MG63 (cell line): ENCODE data around the gene USP13. TPM values are rescaled to one million over a fixed set of nuclear protein-coding genes. Genes with fewer than 3 reads are reported as not detected.

Source experiments
- DNase-seq: peaks from one replicate; pipeline ENCODE4 v3.0.0-alpha.2; 2020
- H3K27me3 ChIP-seq: fragments of 250-450 bp; sonication (Bioruptor Pico); 2 replicates; pipeline ENCODE4 v1.5.1; 2020; ENCODE audit warnings: mild to moderate bottlenecking, moderate library complexity
- H3K36me3 ChIP-seq: fragments of 250-450 bp; sonication (Bioruptor Pico); 2 replicates; pipeline ENCODE4 v1.5.1; 2020; ENCODE audit warnings: mild to moderate bottlenecking, moderate library complexity
- H3K4me3 ChIP-seq: fragments of 250-450 bp; sonication (Bioruptor Pico); 2 replicates; pipeline ENCODE4 v1.5.1; 2020; ENCODE audit warnings: mild to moderate bottlenecking, moderate library complexity
- H3K9me3 ChIP-seq: fragments of 250-450 bp; sonication (Bioruptor Pico); 2 replicates; pipeline ENCODE4 v1.5.1; 2020; ENCODE audit warnings: mild to moderate bottlenecking, moderate library complexity
- total RNA-seq: library from RNA; depleted of rRNA; stranded (reverse); fragments of >200 nt; shearing (Covaris generic); gene quantifications from 2 replicates; pipeline ENCODE4 v1.2.3, GENCODE V29; 2014; ENCODE audit warnings: low replicate concordance; rRNA removed

Gene USP13, protein sequence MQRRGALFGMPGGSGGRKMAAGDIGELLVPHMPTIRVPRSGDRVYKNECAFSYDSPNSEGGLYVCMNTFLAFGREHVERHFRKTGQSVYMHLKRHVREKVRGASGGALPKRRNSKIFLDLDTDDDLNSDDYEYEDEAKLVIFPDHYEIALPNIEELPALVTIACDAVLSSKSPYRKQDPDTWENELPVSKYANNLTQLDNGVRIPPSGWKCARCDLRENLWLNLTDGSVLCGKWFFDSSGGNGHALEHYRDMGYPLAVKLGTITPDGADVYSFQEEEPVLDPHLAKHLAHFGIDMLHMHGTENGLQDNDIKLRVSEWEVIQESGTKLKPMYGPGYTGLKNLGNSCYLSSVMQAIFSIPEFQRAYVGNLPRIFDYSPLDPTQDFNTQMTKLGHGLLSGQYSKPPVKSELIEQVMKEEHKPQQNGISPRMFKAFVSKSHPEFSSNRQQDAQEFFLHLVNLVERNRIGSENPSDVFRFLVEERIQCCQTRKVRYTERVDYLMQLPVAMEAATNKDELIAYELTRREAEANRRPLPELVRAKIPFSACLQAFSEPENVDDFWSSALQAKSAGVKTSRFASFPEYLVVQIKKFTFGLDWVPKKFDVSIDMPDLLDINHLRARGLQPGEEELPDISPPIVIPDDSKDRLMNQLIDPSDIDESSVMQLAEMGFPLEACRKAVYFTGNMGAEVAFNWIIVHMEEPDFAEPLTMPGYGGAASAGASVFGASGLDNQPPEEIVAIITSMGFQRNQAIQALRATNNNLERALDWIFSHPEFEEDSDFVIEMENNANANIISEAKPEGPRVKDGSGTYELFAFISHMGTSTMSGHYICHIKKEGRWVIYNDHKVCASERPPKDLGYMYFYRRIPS
- total RNA-seq = 9.8 and 21.0 TPM in 2 replicates

DNA sequence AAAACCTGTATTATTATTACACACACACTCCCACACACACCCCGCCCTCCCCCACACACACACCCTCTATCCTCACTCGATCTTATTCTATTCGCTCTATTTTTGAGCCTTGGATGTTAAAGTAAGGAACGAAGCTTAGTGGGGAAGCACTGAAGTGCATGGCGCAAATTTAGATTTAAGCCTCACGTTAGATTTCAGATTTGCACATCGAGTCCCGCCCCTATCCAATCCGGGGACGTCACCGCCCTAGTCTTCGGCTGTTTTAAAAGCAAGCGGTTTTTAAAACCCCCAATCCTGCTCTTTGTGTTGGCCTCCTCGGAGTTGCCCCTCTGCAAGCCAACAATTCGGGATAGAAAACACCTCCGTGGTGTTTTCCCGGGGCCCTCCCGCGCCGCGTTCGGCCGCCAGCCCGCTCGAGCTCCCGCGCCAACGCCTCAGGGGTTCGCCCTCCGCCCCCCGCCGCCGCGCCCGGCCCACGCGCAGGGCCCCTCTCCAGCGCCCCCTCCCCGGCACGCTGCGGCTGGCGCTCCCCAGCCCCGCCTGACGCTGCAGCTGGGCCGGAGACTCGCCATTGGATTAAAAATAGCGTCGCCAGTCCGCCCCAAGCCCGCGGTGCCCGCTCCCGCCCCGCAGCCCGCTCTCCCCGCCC lies at the start of gene USP13:
USP13 (plus strand) TSS at position 594 of the 649 bp plus-strand sequence. CDS start 186 bp downstream, outside the sequence.
- H3K36me3 ChIP-seq = peaks cover 7% of the 10 kb centered on the region; the same call in 1 of the 2 replicates
- H3K9me3 ChIP-seq = no peaks in the 10 kb centered on the region
- H3K27me3 ChIP-seq = no peaks in the 10 kb centered on the region
- peak; percentile 85 for DNase-seq
- peak within 1 kb of the TSS; percentile 94 for H3K4me3 ChIP-seq

DNA sequence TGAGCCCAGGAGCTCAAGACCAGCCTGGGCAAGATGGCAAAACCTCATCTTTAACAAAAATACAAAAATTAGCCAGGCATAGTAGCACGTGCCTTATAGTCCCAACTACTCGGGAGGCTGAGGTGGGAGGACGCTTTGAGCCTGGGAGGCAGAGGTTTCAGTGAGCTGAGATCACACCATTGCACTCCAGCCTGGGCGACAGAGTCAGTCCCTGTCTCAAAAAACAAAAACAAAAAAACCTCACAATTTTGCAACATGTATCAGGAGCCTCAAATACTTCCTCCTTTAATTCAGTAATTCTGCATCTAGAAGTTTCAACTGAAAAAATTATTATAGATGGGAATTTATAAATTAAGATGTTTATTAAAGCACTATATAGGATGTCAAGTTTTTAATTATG lies 49.5 kb upstream of the USP13 start:
- no peaks in the 10 kb centered on the region for H3K9me3 ChIP-seq
- peak overlapping the region; percentile 99 for H3K4me3 ChIP-seq
- no peaks in the 10 kb centered on the region for H3K27me3 ChIP-seq
- peaks cover 55% of the 10 kb centered on the region for H3K36me3 ChIP-seq
- no peak for DNase-seq

GRCh38 chr3:179603831-179604230 lies 49.0 kb upstream of the USP13 start:
- Histone ChIP-seq H3K36me3 (peaks cover 50% of the 10 kb centered on the region), H3K27me3 (no peaks in the 10 kb centered on the region), H3K4me3 (peak overlapping the region; percentile 99), H3K9me3 (no peaks in the 10 kb centered on the region)
- DNase-seq = no peak

DNA sequence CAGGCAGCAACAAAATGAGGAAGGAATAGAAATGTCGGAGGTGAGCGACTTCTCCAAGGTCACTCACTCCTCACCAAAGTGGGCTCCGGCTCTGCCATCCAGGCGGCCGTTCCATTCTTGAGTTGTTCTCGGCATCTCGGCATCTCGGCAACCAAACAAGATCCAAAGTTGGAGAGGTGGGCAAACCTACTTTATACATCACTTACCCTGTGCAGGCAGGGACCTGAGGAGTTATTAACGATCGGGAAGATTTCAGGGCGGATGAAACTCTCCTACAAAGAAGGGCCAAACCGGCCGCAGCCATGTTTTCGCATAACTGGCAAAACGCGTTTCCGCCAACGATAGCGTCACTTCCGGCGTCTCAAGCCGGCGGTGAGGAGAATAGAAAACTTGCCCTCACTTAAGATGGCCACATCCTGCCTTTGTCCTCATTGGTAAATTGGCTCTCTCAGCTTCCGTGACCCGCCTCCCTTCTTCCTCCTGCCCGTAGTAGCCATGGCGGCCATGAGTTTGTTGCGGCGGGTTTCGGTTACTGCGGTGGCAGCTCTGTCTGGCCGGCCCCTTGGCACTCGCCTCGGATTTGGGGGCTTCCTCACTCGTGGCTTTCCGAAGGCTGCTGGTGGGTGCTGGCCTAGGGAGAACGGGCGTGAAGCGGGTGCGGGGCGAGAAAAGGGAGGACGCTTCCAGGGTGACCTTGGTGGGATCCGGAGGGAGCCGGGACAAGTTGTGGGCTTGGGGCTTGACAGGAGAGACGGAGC lies 48.3 kb upstream of the USP13 start, which contains the start of the genes MRPL47 and NDUFB5:
MRPL47 (minus strand) TSS at position 318 of the 758 bp plus-strand sequence; CDS start at position 304, 14 bp downstream.
NDUFB5 (plus strand) TSS at position 474 of the 758 bp plus-strand sequence; CDS start at position 496, 22 bp downstream.
- peak within 1 kb of the TSS; percentile 99 for H3K4me3 ChIP-seq
- H3K36me3 ChIP-seq = peaks cover 44% of the 10 kb centered on the region
- no peaks in the 10 kb centered on the region for H3K9me3 ChIP-seq
- peak; percentile 94 for DNase-seq
- H3K27me3 ChIP-seq = no peaks in the 10 kb centered on the region

DNA sequence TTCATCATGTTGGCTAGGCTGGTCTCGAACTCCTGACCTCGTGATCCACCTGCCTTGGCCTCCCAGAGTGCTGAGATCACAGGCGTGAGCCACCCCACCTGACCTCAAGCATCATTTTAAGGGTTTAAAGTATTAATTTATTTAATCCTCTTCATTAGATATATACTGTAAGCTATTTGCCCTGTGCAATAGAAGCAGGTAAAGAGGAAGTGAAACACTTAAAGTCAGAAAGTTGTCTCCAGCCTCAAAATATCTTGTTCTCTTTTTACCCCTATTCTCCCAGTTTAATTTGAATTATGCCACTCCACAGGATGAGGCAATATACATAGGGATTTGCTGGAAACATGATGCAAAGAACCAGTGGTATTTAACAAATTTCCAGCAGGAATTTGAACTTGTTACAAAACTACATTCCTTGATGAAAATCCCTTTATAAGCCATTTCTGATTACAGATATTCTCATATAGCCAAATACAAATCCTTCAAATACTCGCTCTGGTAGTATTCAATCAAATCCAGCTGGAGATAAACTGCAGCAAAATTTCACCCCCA lies 46.2 kb upstream of the USP13 start:
- no peak overlapping the region for H3K4me3 ChIP-seq
- peaks cover 25% of the 10 kb centered on the region for H3K36me3 ChIP-seq
- H3K9me3 ChIP-seq = no peaks in the 10 kb centered on the region
- no peak for DNase-seq
- no peaks in the 10 kb centered on the region for H3K27me3 ChIP-seq

GRCh38 chr3:179608931-179609720 lies 43.7 kb upstream of the USP13 start:
- Histone ChIP-seq H3K36me3 (peaks cover 16% of the 10 kb centered on the region), H3K27me3 (no peaks in the 10 kb centered on the region), H3K4me3 (no peak overlapping the region), H3K9me3 (no peaks in the 10 kb centered on the region)
- DNase-seq = no peak

DNA sequence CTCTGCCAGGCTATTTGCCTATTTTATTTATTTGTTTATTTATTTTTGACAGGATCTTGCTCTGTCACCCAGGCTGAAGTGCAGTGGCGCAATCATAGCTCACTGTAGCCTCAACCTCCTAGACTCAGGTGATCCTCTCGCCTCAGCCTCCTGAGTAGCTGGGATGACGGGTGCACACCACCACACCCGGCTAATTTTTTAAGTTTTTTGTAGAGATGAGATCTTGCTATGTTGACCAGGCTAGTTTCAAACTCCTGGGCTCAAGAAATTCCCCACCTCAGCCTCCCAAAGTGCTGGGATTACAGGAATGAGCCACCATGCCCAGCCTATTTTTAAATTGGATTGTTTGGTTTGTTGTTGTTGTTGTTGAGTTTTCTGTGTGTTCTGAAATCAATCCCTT lies 42.8 kb upstream of the USP13 start:
- Histone ChIP-seq H3K9me3 (no peaks in the 10 kb centered on the region), H3K4me3 (no peak overlapping the region), H3K36me3 (peaks cover 23% of the 10 kb centered on the region), H3K27me3 (no peaks in the 10 kb centered on the region)
- no peak for DNase-seq

- H3K9me3 ChIP-seq = no peaks in the 10 kb centered on the region
- DNase-seq = no peak
- H3K4me3 ChIP-seq = no peak overlapping the region
Observed at GRCh38 chr3:179613807-179614206, 39.0 kb upstream of the USP13 start.

GRCh38 chr3:179615458-179616173 lies 37.2 kb upstream of the USP13 start:
- peaks cover 48% of the 10 kb centered on the region for H3K36me3 ChIP-seq
- H3K27me3 ChIP-seq = no peaks in the 10 kb centered on the region
- H3K9me3 ChIP-seq = no peaks in the 10 kb centered on the region
- DNase-seq = no peak
- no peak overlapping the region for H3K4me3 ChIP-seq

More at GRCh38 chr3:179613807-179614206, 39.0 kb upstream of the USP13 start:
- Histone ChIP-seq H3K36me3 (peaks cover 37% of the 10 kb centered on the region), H3K27me3 (no peaks in the 10 kb centered on the region)

DNA sequence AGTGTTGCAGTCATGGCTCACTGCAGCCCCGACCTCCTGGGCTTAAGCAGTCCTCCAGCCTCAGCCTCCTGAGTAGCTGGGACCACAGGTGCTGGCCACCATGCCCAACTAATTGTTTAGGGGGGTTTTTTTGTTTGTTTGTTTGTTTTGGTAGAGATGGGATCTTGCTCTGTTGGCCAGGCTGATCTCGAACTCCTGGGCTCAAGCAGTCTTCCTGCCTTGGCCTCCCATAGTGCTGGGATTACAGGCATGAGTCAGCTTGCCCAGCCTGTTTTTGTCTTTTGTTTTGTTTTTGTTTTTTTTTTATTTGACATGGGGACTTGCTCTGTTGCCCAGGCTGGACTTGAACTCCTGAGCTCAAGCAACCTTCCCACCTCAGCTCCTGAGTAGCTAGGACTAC lies 30.8 kb upstream of the USP13 start:
- no peaks in the 10 kb centered on the region for H3K27me3 ChIP-seq
- no peaks in the 10 kb centered on the region for H3K9me3 ChIP-seq
- H3K36me3 ChIP-seq = peaks cover 65% of the 10 kb centered on the region
- DNase-seq = peak; percentile 2
- no peak overlapping the region for H3K4me3 ChIP-seq

DNA sequence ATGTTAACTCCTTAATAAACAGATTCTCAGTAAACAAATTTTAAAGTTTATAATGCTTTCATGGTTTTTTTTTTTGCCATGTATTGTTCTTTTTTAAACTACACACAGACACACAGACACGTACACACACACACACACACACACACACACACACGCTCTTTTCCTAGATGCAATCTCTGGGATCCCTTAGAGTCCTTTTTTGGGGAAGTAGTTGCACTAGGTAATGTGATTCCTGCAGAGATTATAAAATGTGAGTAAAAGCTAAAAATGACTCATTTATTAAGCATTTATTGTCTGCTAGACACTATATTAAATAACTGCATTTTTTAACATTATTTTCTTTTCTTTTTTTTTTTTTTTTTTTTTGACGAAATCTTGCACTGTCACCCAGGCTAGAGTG lies 28.4 kb upstream of the USP13 start:
- no peaks in the 10 kb centered on the region for H3K9me3 ChIP-seq
- DNase-seq = no peak

GRCh38 chr3:179630753-179631451 lies 21.9 kb upstream of the USP13 start:
- Histone ChIP-seq H3K27me3 (no peaks in the 10 kb centered on the region), H3K4me3 (no peak overlapping the region), H3K9me3 (no peaks in the 10 kb centered on the region), H3K36me3 (no peaks in the 10 kb centered on the region; the same call in 1 of the 2 replicates)
- no peak for DNase-seq

More for the DNA sequence above, 28.4 kb upstream of the USP13 start:
- H3K4me3 ChIP-seq = no peak overlapping the region
- H3K27me3 ChIP-seq = no peaks in the 10 kb centered on the region
- peaks cover 44% of the 10 kb centered on the region for H3K36me3 ChIP-seq

- Histone ChIP-seq H3K27me3 (no peaks in the 10 kb centered on the region), H3K36me3 (no peaks in the 10 kb centered on the region), H3K4me3 (no peak overlapping the region), H3K9me3 (no peaks in the 10 kb centered on the region)
- no peak for DNase-seq
Observed at GRCh38 chr3:179640469-179640868, 12.4 kb upstream of the USP13 start.

- Histone ChIP-seq H3K27me3 (no peaks in the 10 kb centered on the region), H3K4me3 (no peak overlapping the region), H3K9me3 (no peaks in the 10 kb centered on the region), H3K36me3 (no peaks in the 10 kb centered on the region)
- DNase-seq = no peak
Observed at GRCh38 chr3:179642871-179643270, 10.0 kb upstream of the USP13 start.
